Endodermal cell (in vitro differentiated cells): ENCODE measurements around the gene TRMT61A. TPM values are rescaled to one million over a fixed set of nuclear protein-coding genes. Genes with fewer than 3 reads are reported as not detected.
A peak's percentile ranks its signal among the peaks of the same experiment; 100 is the strongest.

Experiments used
- DNase-seq: peaks from one replicate; pipeline ENCODE4 v3.0.0-alpha.2; 2017
- H3K27ac ChIP-seq: 2 replicates; pipeline ENCODE4 v1.5.1; 2013; ENCODE audit warnings: mild to moderate bottlenecking, low read depth, low read length, moderate library complexity
- H3K27me3 ChIP-seq: 2 replicates; pipeline ENCODE4 v1.6.1; 2013; ENCODE audit warnings: mild to moderate bottlenecking, low read length, moderate library complexity; ENCODE audit not compliant: insufficient read depth, control insufficient read depth, poor library complexity, severe bottlenecking
- H3K36me3 ChIP-seq: 2 replicates; pipeline ENCODE4 v1.7.0; 2013; ENCODE audit warnings: mild to moderate bottlenecking, low read length, moderate library complexity; ENCODE audit not compliant: control insufficient read depth, insufficient read depth
- H3K4me1 ChIP-seq: one replicate; pipeline ENCODE4 v1.7.0; 2013; ENCODE audit warnings: low read length; ENCODE audit not compliant: control insufficient read depth, insufficient read depth
- H3K4me3 ChIP-seq: 2 replicates; pipeline ENCODE4 v1.5.1; 2013; ENCODE audit warnings: mild to moderate bottlenecking, low read length, moderate library complexity
- H3K9ac ChIP-seq: 2 replicates; pipeline ENCODE4 v1.6.1; 2013; ENCODE audit warnings: mild to moderate bottlenecking, low read length, moderate library complexity; ENCODE audit not compliant: poor library complexity, severe bottlenecking; ENCODE audit errors: extremely low read depth
- H3K9me3 ChIP-seq: 2 replicates; pipeline ENCODE4 v1.6.1; 2013; ENCODE audit warnings: mild to moderate bottlenecking, low read length, moderate library complexity; ENCODE audit not compliant: control insufficient read depth
- H3K27ac Mint-ChIP-seq: 2 replicates; pipeline ENCODE4 v1.8.0; 2020; ENCODE audit warnings: mixed read lengths
- H3K27me3 Mint-ChIP-seq: 2 replicates; pipeline ENCODE4 v1.8.0; 2021; ENCODE audit warnings: mild to moderate bottlenecking, mixed read lengths; ENCODE audit not compliant: insufficient read depth
- H3K36me3 Mint-ChIP-seq: 2 replicates; pipeline ENCODE4 v1.8.0; 2020; ENCODE audit warnings: low read depth, mixed read lengths
- H3K4me1 Mint-ChIP-seq: 2 replicates; pipeline ENCODE4 v1.8.0; 2020; ENCODE audit warnings: mixed read lengths
- H3K4me3 Mint-ChIP-seq: 2 replicates; pipeline ENCODE4 v1.8.0; 2020; ENCODE audit warnings: mild to moderate bottlenecking, moderate library complexity, mixed read lengths
- H3K9me3 Mint-ChIP-seq: 2 replicates; pipeline ENCODE4 v1.8.0; 2020; ENCODE audit warnings: mild to moderate bottlenecking, mixed read lengths
- CTCF ChIP-seq: fragments of 200-600 bp; sonication (generic); conservative IDR thresholded peaks from 2 replicates; pipeline ENCODE4 v1.5.0; 2021; ENCODE audit warnings: antibody characterized with exemption, mild to moderate bottlenecking
- WGBS, 2 experiments: methylation state at CpG; one replicate each; pipeline versions ENCODE4 v1.1.5 to v1.1.7; 2013; ENCODE audit warnings: missing lambda C conversion rate in 2 of 2, mixed read lengths in 1 of 2; ENCODE audit not compliant: insufficient coverage in 1 of 2, insufficient read length in 1 of 2; 5-methylcytosine and 5-hydroxymethylcytosine counted together
- total RNA-seq, 2 donors: library from RNA; stranded (reverse); fragmentation: NEBNext Ultra II Directional in 1 of 2; extraction: Animal tissue kit (Norgen Biotek cat#: 25700) in 1 of 2; gene quantifications; 2 replicates in 1 of 2; 3 replicates in 1 of 2; pipeline ENCODE4 v1.2.1, GENCODE V29; 2021

TRMT61A gene
- total RNA-seq, 2 donors from 2014 or later, result 7.4 to 7.9 TPM

DNA sequence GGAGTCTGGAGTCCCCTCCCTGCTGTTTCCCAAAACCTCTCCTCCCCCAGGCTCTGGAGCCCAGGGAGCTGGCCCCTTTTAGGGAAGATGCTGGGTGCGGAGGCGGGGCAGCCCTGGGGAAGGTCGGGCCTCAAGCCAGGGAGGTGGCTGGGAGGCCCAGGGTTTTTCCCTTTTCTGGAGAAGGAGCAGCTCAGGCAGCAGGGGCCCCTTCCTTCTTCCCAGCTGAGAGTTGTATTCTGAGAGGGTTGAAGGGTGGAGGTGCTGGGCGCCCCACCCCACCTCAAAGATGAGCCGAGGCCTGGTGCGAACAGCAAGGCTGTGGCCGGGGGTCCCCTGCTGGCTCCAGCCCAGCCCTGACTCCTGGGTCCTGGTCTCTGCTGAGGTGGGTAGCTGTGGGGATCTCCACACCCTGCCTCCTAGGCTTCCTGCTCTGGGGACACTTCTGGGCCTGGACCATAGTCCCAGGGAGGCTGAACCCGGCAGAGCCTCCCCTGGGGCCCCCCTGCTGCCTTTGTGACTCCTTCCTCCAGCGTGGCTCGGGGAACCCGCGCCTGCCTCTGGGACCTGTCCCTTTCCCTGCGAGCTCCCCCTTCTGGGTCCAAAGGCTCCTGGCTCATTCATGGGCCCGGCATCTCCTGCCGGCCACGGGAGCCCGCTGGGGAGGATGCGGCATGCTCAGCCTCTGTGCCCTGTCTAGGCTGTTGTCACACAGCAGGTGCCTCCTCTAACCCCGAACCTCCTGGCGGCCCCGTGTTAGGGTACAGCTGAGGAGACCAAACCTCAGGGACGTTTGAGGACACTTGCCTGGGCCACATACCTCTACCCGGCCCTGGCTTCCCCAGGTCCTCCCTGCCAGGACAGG, 4.4 kb downstream of the TRMT61A start:
- no peaks in the 10 kb centered on the region for H3K9me3 Mint-ChIP-seq
- TF ChIP-seq CTCF, result no peak
- no peaks in the 10 kb centered on the region for H3K27me3 Mint-ChIP-seq

GRCh38 chr14:103533999-103534575, 5.1 kb downstream of the TRMT61A start:
- Mint-ChIP-seq H3K9me3 (no peaks in the 10 kb centered on the region), H3K4me1 (peaks cover 8% of the 10 kb centered on the region), H3K27me3 (no peaks in the 10 kb centered on the region), H3K4me3 (no peak overlapping the region), H3K27ac (no peak overlapping the region), H3K36me3 (no peaks in the 10 kb centered on the region)
- H3K27ac ChIP-seq, result no peak overlapping the region
- H3K36me3 ChIP-seq, result peaks cover 7% of the 10 kb centered on the region
- no peaks in the 10 kb centered on the region for H3K27me3 ChIP-seq
- H3K4me3 ChIP-seq, result no peak overlapping the region
- no peak for DNase-seq
- no peaks in the 10 kb centered on the region for H3K9me3 ChIP-seq
- H3K9ac ChIP-seq, result no peak overlapping the region
- H3K4me1 ChIP-seq, result no peaks in the 10 kb centered on the region
- TF ChIP-seq CTCF, result no peak
- 95 to 97% methylated on average over 12 to 25 of the region's 25 CpGs for WGBS, 2 experiments

More for the DNA sequence above, 4.4 kb downstream of the TRMT61A start:
- Mint-ChIP-seq H3K36me3 (no peaks in the 10 kb centered on the region), H3K4me3 (no peak overlapping the region), H3K4me1 (peaks cover 10% of the 10 kb centered on the region), H3K27ac (no peak overlapping the region)
- Histone ChIP-seq H3K27me3 (no peaks in the 10 kb centered on the region), H3K36me3 (peaks cover 7% of the 10 kb centered on the region), H3K9me3 (no peaks in the 10 kb centered on the region), H3K27ac (no peak overlapping the region), H3K4me3 (no peak overlapping the region), H3K9ac (no peak overlapping the region), H3K4me1 (no peaks in the 10 kb centered on the region)
- DNase-seq, result no peak
- 90 to 97% methylated on average over 17 to 23 of the region's 23 CpGs for WGBS, 2 experiments

- H3K9me3 Mint-ChIP-seq, result no peaks in the 10 kb centered on the region
- DNase-seq, result no peak
- Histone ChIP-seq H3K4me1 (no peaks in the 10 kb centered on the region), H3K27ac (peak overlapping the region; percentile 57), H3K9ac (no peak overlapping the region), H3K9me3 (no peaks in the 10 kb centered on the region), H3K4me3 (no peak overlapping the region), H3K36me3 (peaks cover 7% of the 10 kb centered on the region), H3K27me3 (no peaks in the 10 kb centered on the region)
- H3K4me1 Mint-ChIP-seq, result peaks cover 6% of the 10 kb centered on the region
- 87 to 93% methylated on average over 13 to 22 of the region's 22 CpGs for WGBS, 2 experiments
- H3K27me3 Mint-ChIP-seq, result peaks cover 3% of the 10 kb centered on the region
- no peak overlapping the region for H3K27ac Mint-ChIP-seq
- no peaks in the 10 kb centered on the region for H3K36me3 Mint-ChIP-seq
- no peak overlapping the region for H3K4me3 Mint-ChIP-seq
- no peak for TF ChIP-seq CTCF
Measured at GRCh38 chr14:103534576-103535061, 5.6 kb downstream of the TRMT61A start.
